ENCODE results near the gene BRMS1. TPM values are rescaled to one million over a fixed set of nuclear protein-coding genes. Genes with fewer than 3 reads are reported as not detected.

Gene BRMS1
- total and polyA plus RNA-seq, 10 of the 15 experiments (the other 5 are each of a cell fraction or from before 2014, with no cell fraction given), result 2.1 to 85.3 (median 48.5) TPM

GRCh38 chr11:66337103-66337899 lies 7.6 kb downstream of the BRMS1 start (continued):
- no peak for TF ChIP-seq BCLAF1 (IDR thresholded peaks at IDR 0.05)
- no peak for TF ChIP-seq ATF7 (IDR thresholded peaks at IDR 0.05; ENCODE audit: low read depth)
- TF ChIP-seq PKNOX1 (IDR thresholded peaks at IDR 0.05), result 0 out of 2 replicates have a peak, but pooled peaks have one; percentile 4
- TF ChIP-seq ZZZ3 (IDR thresholded peaks at IDR 0.05; ENCODE audit: control insufficient read depth, insufficient read length, low read depth), result no peak
- no peak for TF ChIP-seq RUNX3 (IDR thresholded peaks at IDR 0.05; ENCODE audit: low read length)

Data from GM12878 (cell line).